ENCODE measurements around the gene SPDEF. TPM values are rescaled to one million over a fixed set of nuclear protein-coding genes. Genes with fewer than 3 reads are reported as not detected.

SPDEF gene
- total and polyA plus RNA-seq, 2 of the 13 experiments (the other 11 are each of a cell fraction or from before 2014, with no cell fraction given) = not detected

DNA sequence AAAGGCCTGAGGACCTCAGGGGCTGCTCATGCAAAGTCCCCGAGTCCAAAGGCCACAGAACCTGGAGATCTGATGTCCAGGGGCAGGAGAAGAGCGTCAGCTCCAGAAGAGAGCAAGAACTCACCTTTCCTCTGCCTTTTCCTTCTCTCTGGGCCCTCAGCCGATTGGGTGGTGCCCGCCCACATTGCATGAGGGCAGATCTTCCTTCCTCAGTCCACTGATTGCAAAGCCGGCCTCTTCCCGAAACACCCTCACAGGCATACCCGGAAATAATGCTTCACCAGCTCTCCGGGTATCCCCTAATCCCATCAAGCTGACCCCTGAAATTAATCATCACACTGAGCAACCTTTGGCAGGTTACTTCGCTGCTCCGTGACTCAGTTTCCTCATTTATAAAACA, 33.4 kb downstream of the SPDEF start:
- DNase-seq (ENCODE audit: low spot score) (no peak), ATAC-seq (no peak), FAIRE-seq (no peak)
- H3K4me2 ChIP-seq (ENCODE audit: low read depth, low read length) = no peak overlapping the region
- no peak overlapping the region for H3K9ac ChIP-seq (ENCODE audit: insufficient read depth, low read depth, low read length)
- WGBS (ENCODE audit: low lambda C conversion rate) = 30% methylated on average over 10 of the region's 10 CpGs
- H3K27me3 ChIP-seq (ENCODE audit: control insufficient read depth in 1 of 2, insufficient read depth in 2 of 2, low read length in 2 of 2) = peaks cover 7 to 56% of the 10 kb centered on the region in 2 experiments; a peak in 4 of 5 replicates
- H3K27ac ChIP-seq (ENCODE audit: extremely low read length, insufficient read depth, low read length) = no peak overlapping the region
- no TSS peak for BruUV-seq (replicated peaks)
- no peaks in the 10 kb centered on the region for H3K79me2 ChIP-seq (ENCODE audit: insufficient read depth, low read length)
- TF ChIP-seq WIZ (CRISPR knock-in tag; IDR thresholded peaks at IDR 0.05) (no peak), HNRNPL (IDR thresholded peaks at IDR 0.05; ENCODE audit: low read depth, low read length) (no peak), CENPX (CRISPR knock-in tag; IDR thresholded peaks at IDR 0.05) (no peak), ZNF292 (CRISPR knock-in tag; IDR thresholded peaks at IDR 0.05; ENCODE audit: borderline replicate concordance, low read depth) (no peak), CENPT (CRISPR knock-in tag; IDR thresholded peaks at IDR 0.05; ENCODE audit: low read depth) (no peak), NR2F2 (IDR thresholded peaks at IDR 0.05; ENCODE audit: borderline replicate concordance, low read depth) (no peak), AHR (CRISPR knock-in tag; IDR thresholded peaks at IDR 0.05) (no peak), ZNF773 (CRISPR knock-in tag; IDR thresholded peaks at IDR 0.05; ENCODE audit: borderline replicate concordance) (no peak), KAT7 (CRISPR knock-in tag; IDR thresholded peaks at IDR 0.05; ENCODE audit: borderline replicate concordance) (no peak), ZFP62 (CRISPR knock-in tag; IDR thresholded peaks at IDR 0.05) (no peak), KMT2A (CRISPR knock-in tag; IDR thresholded peaks at IDR 0.05) (no peak), DPF2 (CRISPR knock-in tag; IDR thresholded peaks at IDR 0.05; ENCODE audit: borderline replicate concordance, low read depth) (no peak), ZNF121 (CRISPR knock-in tag; IDR thresholded peaks at IDR 0.05) (no peak), NFRKB (IDR thresholded peaks at IDR 0.05) (no peak), SMAD3 (CRISPR knock-in tag; IDR thresholded peaks at IDR 0.05) (no peak), KLF16 (CRISPR knock-in tag; IDR thresholded peaks at IDR 0.05) (no peak), RFXAP (CRISPR knock-in tag; IDR thresholded peaks at IDR 0.05; ENCODE audit: borderline replicate concordance) (no peak), ARHGAP35 (CRISPR knock-in tag; IDR thresholded peaks at IDR 0.05; ENCODE audit: borderline replicate concordance) (no peak)
- TF ChIP-seq, protein P1, sequence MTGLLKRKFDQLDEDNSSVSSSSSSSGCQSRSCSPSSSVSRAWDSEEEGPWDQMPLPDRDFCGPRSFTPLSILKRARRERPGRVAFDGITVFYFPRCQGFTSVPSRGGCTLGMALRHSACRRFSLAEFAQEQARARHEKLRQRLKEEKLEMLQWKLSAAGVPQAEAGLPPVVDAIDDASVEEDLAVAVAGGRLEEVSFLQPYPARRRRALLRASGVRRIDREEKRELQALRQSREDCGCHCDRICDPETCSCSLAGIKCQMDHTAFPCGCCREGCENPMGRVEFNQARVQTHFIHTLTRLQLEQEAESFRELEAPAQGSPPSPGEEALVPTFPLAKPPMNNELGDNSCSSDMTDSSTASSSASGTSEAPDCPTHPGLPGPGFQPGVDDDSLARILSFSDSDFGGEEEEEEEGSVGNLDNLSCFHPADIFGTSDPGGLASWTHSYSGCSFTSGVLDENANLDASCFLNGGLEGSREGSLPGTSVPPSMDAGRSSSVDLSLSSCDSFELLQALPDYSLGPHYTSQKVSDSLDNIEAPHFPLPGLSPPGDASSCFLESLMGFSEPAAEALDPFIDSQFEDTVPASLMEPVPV (CRISPR knock-in tag; IDR thresholded peaks at IDR 0.05) = no peak
- TF ChIP-seq, protein P2, sequence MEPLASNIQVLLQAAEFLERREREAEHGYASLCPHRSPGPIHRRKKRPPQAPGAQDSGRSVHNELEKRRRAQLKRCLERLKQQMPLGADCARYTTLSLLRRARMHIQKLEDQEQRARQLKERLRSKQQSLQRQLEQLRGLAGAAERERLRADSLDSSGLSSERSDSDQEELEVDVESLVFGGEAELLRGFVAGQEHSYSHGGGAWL (CRISPR knock-in tag; IDR thresholded peaks at IDR 0.05) = no peak
- no peaks in the 10 kb centered on the region for H3K36me3 ChIP-seq (replicated peaks in 1 of 2; ENCODE audit: control insufficient read depth in 1 of 2, insufficient read depth in 2 of 2, low read length in 2 of 2)
- no peak overlapping the region for H3K4me3 ChIP-seq (replicated peaks in 1 of 3; ENCODE audit: insufficient read depth in 1 of 3, low read depth in 2 of 3, low read length in 3 of 3)
- H3K9me3 ChIP-seq (ENCODE audit: low read length) = no peaks in the 10 kb centered on the region
- no peak overlapping the region for H2AFZ ChIP-seq (ENCODE audit: low read length)
- H3K4me1 ChIP-seq (ENCODE audit: insufficient read depth, low read length) = peaks cover 25% of the 10 kb centered on the region
- in situ Hi-C loops (cut with HindIII; ENCODE audit: extremely low pct_ligation_motif_present, low pct_unique_long_range_greater_than_20kb) (no loop called here), intact Hi-C loops (cut with micrococcal nuclease; ENCODE audit: unreplicated experiment) (no loop called here)
- POLR2A ChIA-PET = no interaction called here
- H4K20me1 ChIP-seq (ENCODE audit: insufficient read depth, low read length) = no peaks in the 10 kb centered on the region
- CTCF ChIA-PET (ENCODE audit: low intra/inter-chr PET ratio, low total read pairs) = no interaction called here

Measured in HepG2 (cell line).